CD14-positive monocyte (primary cell): Measurements from ENCODE around the gene FLRT1. TPM values are rescaled to one million over a fixed set of nuclear protein-coding genes. Genes with fewer than 3 reads are reported as not detected.

Experiments used
- DNase-seq, 3 donors: peaks; one replicate each; pipeline ENCODE4 v3.0.0-alpha.2; 2011 to 2022
- H2AFZ ChIP-seq: 2 replicates; pipeline ENCODE4 v1.6.0; 2012; ENCODE audit warnings: mild to moderate bottlenecking, low read depth, low read length, inconsistent platforms; ENCODE audit not compliant: insufficient read depth, poor library complexity, severe bottlenecking
- H3K27ac ChIP-seq, 2 donors: 1 replicate in 1 of 2; 2 replicates in 1 of 2; pipeline ENCODE4 v1.5.1; 2012 to 2013; ENCODE audit warnings: low read length in 2 of 2, control low read depth in 1 of 2, inconsistent platforms in 1 of 2, low read depth in 1 of 2, mild to moderate bottlenecking in 1 of 2
- H3K27me3 ChIP-seq, 2 donors: one replicate each; pipeline versions ENCODE4 v1.6.0 to v1.6.1; 2011 to 2013; ENCODE audit warnings: low read length in 2 of 2; ENCODE audit not compliant: control insufficient read depth in 2 of 2, insufficient read depth in 2 of 2
- H3K36me3 ChIP-seq, 2 donors: replicated peaks in 1 of 2; 1 replicate in 1 of 2; 2 replicates in 1 of 2; pipeline versions ENCODE4 v1.5.1 to v1.6.1; 2012 to 2013; ENCODE audit warnings: low read length in 2 of 2, control low read depth in 1 of 2, inconsistent platforms in 1 of 2, mild to moderate bottlenecking in 1 of 2; ENCODE audit not compliant: insufficient read depth in 2 of 2, control insufficient read depth in 1 of 2
- H3K4me1 ChIP-seq, 2 donors: 1 replicate in 1 of 2; 2 replicates in 1 of 2; pipeline versions ENCODE4 v1.5.1 to v1.6.1; 2012 to 2013; ENCODE audit warnings: low read length in 2 of 2, control low read depth in 1 of 2, inconsistent platforms in 1 of 2, mild to moderate bottlenecking in 1 of 2, moderate library complexity in 1 of 2; ENCODE audit not compliant: insufficient read depth in 2 of 2, control insufficient read depth in 1 of 2
- H3K4me2 ChIP-seq: replicated peaks from 2 replicates; pipeline ENCODE3; 2012; ENCODE audit warnings: low read length, moderate library complexity, mild to moderate bottlenecking; ENCODE audit not compliant: poor library complexity, severe bottlenecking; ENCODE audit errors: extremely low read depth
- H3K4me3 ChIP-seq, 3 experiments: fragments of 200-600 bp in 1 of 3; sonication (generic) in 1 of 3; replicated peaks in 1 of 3; 1 replicate in 2 of 3; 2 replicates in 1 of 3; pipeline ENCODE4 v1.5.1; 2011 to 2013; ENCODE audit warnings: low read length in 3 of 3, mild to moderate bottlenecking in 3 of 3, control low read depth in 2 of 3, low read depth in 2 of 3, inconsistent platforms in 1 of 3, moderate library complexity in 1 of 3
- H3K79me2 ChIP-seq: 2 replicates; pipeline ENCODE4 v1.6.0; 2012; ENCODE audit warnings: mild to moderate bottlenecking, control low read depth, inconsistent platforms, low read length, moderate library complexity; ENCODE audit not compliant: insufficient read depth
- H3K9ac ChIP-seq: 2 replicates; pipeline ENCODE4 v1.6.0; 2017; ENCODE audit warnings: low read length, mild to moderate bottlenecking; ENCODE audit not compliant: insufficient read depth, poor library complexity, severe bottlenecking
- H3K9me3 ChIP-seq, 2 donors: replicated peaks in 1 of 2; 1 replicate in 1 of 2; 2 replicates in 1 of 2; pipeline versions ENCODE4 v1.5.1 to v1.6.1; 2012 to 2013; ENCODE audit warnings: low read length in 2 of 2, control low read depth in 1 of 2; ENCODE audit not compliant: control insufficient read depth in 1 of 2, insufficient read depth in 1 of 2
- H4K20me1 ChIP-seq: 2 replicates; pipeline ENCODE4 v1.6.0; 2012; ENCODE audit warnings: mild to moderate bottlenecking, low read length, control low read depth, moderate library complexity; ENCODE audit not compliant: insufficient read depth
- H3K27ac Mint-ChIP-seq, 7 donors: one replicate each; pipeline ENCODE4 v1.8.0; 2020; ENCODE audit warnings: mild to moderate bottlenecking in 7 of 7, mixed read lengths in 7 of 7, moderate library complexity in 6 of 7, inconsistent platforms in 2 of 7
- H3K27me3 Mint-ChIP-seq, 3 donors: one replicate each; pipeline ENCODE4 v1.8.0; 2021 to 2022; ENCODE audit warnings: low read depth in 3 of 3, mild to moderate bottlenecking in 3 of 3, mixed read lengths in 3 of 3, moderate library complexity in 3 of 3, inconsistent platforms in 1 of 3
- H3K36me3 Mint-ChIP-seq, 2 donors: one replicate each; pipeline ENCODE4 v1.8.0; 2020; ENCODE audit warnings: mixed read lengths in 2 of 2, inconsistent platforms in 1 of 2, mild to moderate bottlenecking in 1 of 2
- H3K4me1 Mint-ChIP-seq: one replicate; pipeline ENCODE4 v1.8.0; 2020; ENCODE audit warnings: mild to moderate bottlenecking, mixed read lengths
- H3K4me3 Mint-ChIP-seq, 2 donors: one replicate each; pipeline ENCODE4 v1.8.0; 2020; ENCODE audit warnings: mild to moderate bottlenecking in 2 of 2, mixed read lengths in 2 of 2, moderate library complexity in 1 of 2
- H3K9me3 Mint-ChIP-seq, 7 donors: one replicate each; pipeline ENCODE4 v1.8.0; 2020 to 2022; ENCODE audit warnings: mixed read lengths in 7 of 7, mild to moderate bottlenecking in 6 of 7, moderate library complexity in 6 of 7, inconsistent platforms in 2 of 7
- CTCF ChIP-seq: fragments of 200-600 bp; IDR thresholded peaks from one replicate; pipeline ENCODE4 v1.8.0; 2022; ENCODE audit warnings: antibody characterized with exemption, mild to moderate bottlenecking
- WGBS: methylation state at CpG from one replicate; pipeline ENCODE4 v1.1.5; 2013; ENCODE audit warnings: missing lambda C conversion rate; ENCODE audit not compliant: insufficient coverage; 5-methylcytosine and 5-hydroxymethylcytosine counted together
- intact Hi-C, 2 donors: fragments of 100-400 bp; cut with micrococcal nuclease; formaldehyde crosslinking; loops; one replicate each; pipeline versions ENCODE4 v1.15.0 to v1.15.1; 2023
- polyA plus RNA-seq, 3 donors: library from polyadenylated mRNA; depleted of rRNA in 1 of 3; unstranded in 2 of 3; stranded (reverse) in 1 of 3; fragments of 300-500 nt in 2 of 3; fragments of >200 nt in 1 of 3; fragmentation: Illumina TruSeq in 2 of 3; gene quantifications; 1 replicate in 2 of 3; 2 replicates in 1 of 3; pipeline ENCODE4 v1.2.3, GENCODE V29; 2012 to 2021

FLRT1 gene
- polyA plus RNA-seq, 3 donors = not detected

GRCh38 chr11:64038500-64038899, 2.8 kb downstream of the FLRT1 start:
- intact Hi-C loops = no loop called here
- no peak overlapping the region for H3K27ac Mint-ChIP-seq
- H3K27ac ChIP-seq = no peak overlapping the region
- no peak overlapping the region for H3K4me3 Mint-ChIP-seq
- H3K9me3 Mint-ChIP-seq = peaks cover 0 to 10% (median 3%) of the 10 kb centered on the region in 7 donors
- H3K4me1 ChIP-seq = peaks cover 0 to 10% of the 10 kb centered on the region in 2 donors
- no peaks in the 10 kb centered on the region for H3K36me3 ChIP-seq
- H3K9me3 ChIP-seq = peaks cover 3 to 11% of the 10 kb centered on the region in 2 donors
- peaks cover 11% of the 10 kb centered on the region for H3K4me1 Mint-ChIP-seq
- peaks cover 0 to 5% of the 10 kb centered on the region in 2 donors for H3K36me3 Mint-ChIP-seq
- H4K20me1 ChIP-seq = no peaks in the 10 kb centered on the region
- H3K27me3 Mint-ChIP-seq = peaks cover 38 to 53% (median 39%) of the 10 kb centered on the region in 3 donors
- H3K4me2 ChIP-seq = no peak overlapping the region
- no CpG with 5 or more reads among the region's 4 CpGs for WGBS
- DNase-seq = no peak
- H2AFZ ChIP-seq = no peak overlapping the region
- no peaks in the 10 kb centered on the region for H3K79me2 ChIP-seq
- H3K27me3 ChIP-seq = peaks cover 24 to 44% of the 10 kb centered on the region in 2 donors
- H3K9ac ChIP-seq = no peak overlapping the region
- no peak overlapping the region for H3K4me3 ChIP-seq
- TF ChIP-seq CTCF = no peak

GRCh38 chr11:64039012-64039665, 3.4 kb downstream of the FLRT1 start:
- intact Hi-C loops = no loop called here
- no peak overlapping the region for H3K4me3 Mint-ChIP-seq
- Histone ChIP-seq H3K4me2 (no peak overlapping the region), H3K9ac (no peak overlapping the region), H3K4me3 (no peak overlapping the region), H3K27me3 (peaks cover 24 to 38% of the 10 kb centered on the region in 2 donors), H3K36me3 (no peaks in the 10 kb centered on the region), H3K27ac (no peak overlapping the region), H3K4me1 (peaks cover 0 to 10% of the 10 kb centered on the region in 2 donors), H2AFZ (no peak overlapping the region), H3K9me3 (peaks cover 3 to 11% of the 10 kb centered on the region in 2 donors), H4K20me1 (no peaks in the 10 kb centered on the region), H3K79me2 (no peaks in the 10 kb centered on the region)
- H3K27ac Mint-ChIP-seq = no peak overlapping the region
- H3K27me3 Mint-ChIP-seq = peaks cover 31 to 47% (median 32%) of the 10 kb centered on the region in 3 donors
- peaks cover 0 to 5% of the 10 kb centered on the region in 2 donors for H3K36me3 Mint-ChIP-seq
- DNase-seq = no peak
- 88% methylated on average over 6 of the region's 16 CpGs for WGBS
- no peak for TF ChIP-seq CTCF
- H3K4me1 Mint-ChIP-seq = peaks cover 8% of the 10 kb centered on the region
- peaks cover 0 to 10% (median 3%) of the 10 kb centered on the region in 7 donors for H3K9me3 Mint-ChIP-seq
